Left forelimb (tissue), 1 donor: ENCODE measurements around the gene GNAT1.
A peak's percentile ranks its signal among the peaks of the same experiment; 100 is the strongest.
"Not testable (repeated sequence)": the region's sequence is repeated elsewhere in the genome, so short reads cannot be mapped to it uniquely, and the experiment has no call there.

Source experiments
- DNase-seq: peaks from one replicate; pipeline ENCODE4 v3.0.0-alpha.2; 2018; ENCODE audit warnings: low spot score

The GNAT1 gene

GRCh38 chr3:50222169-50222528 lies 30.7 kb downstream of the GNAT1 start:
- no peak for DNase-seq

- no peak for DNase-seq
These were observed 33.2 kb downstream of the GNAT1 start for GRCh38 chr3:50224639-50225038.

GRCh38 chr3:50226888-50227389 lies 35.5 kb downstream of the GNAT1 start:
- DNase-seq: no peak

- DNase-seq: peak; percentile 94
These were observed 36.2 kb downstream of the GNAT1 start for GRCh38 chr3:50227390-50228183.

GRCh38 chr3:50228184-50228763 lies 36.9 kb downstream of the GNAT1 start:
- DNase-seq: not testable (repeated sequence)

GRCh38 chr3:50229490-50229889 lies 38.1 kb downstream of the GNAT1 start:
- DNase-seq: no peak

GRCh38 chr3:50230104-50230793 lies 38.8 kb downstream of the GNAT1 start:
- no peak for DNase-seq

DNA sequence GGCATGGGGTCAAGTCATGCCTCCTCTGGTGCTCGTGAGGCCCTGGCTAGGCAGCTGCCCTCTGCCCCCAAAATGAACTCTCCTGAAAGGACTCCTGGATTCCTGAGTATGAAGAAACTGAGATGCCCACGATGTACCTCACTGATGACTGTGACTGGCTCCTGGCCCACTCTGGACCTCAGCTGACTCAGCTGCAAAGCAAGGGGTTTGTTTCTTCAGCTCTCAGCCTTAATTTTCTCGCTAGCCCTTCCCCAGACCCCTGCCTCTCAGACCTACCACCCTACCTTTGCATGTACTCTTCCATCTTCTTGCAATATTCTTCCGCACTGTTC lies 39.4 kb downstream of the GNAT1 start:
- DNase-seq: no peak

GRCh38 chr3:50231581-50231980 lies 40.2 kb downstream of the GNAT1 start:
- DNase-seq: no peak

DNA sequence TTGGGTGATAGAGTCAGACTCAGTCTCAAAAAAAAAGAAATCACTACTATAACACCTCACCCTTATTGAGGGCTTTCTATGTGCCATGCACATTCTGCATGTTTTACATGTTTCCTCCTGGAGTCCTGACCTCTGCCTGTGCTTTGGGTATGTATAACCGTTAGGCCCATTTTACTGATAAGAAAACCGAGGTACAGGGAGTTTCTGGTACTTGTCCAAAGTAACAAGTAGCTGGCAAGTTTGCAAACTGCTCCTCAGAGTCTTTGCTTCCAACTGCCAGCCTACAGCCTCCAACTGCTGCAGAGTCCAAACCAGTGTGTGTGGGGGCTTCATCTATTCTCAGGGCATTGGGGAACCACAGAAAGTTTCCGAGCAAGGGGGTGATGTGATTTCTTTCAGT lies 40.9 kb downstream of the GNAT1 start:
- DNase-seq: no peak

DNA sequence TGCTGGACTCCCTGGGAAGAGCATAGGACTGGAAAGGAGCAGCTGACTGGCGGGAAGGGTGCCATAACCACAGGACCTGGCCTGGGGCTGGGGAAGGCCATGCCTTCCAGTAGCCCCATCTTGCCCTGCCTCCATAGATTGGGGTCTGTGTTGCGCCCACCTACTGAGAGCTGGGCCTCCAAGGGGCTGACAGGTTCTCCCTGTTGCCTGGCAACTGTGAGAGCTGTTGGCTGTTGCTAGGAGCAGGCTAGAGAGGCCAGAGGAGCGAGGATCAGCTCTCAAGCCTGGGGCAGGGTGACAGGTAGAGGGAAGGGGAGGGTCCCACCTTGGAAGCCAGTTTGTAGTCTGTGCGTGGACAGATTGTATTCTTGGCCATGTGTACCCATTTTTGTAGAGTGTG lies 41.8 kb downstream of the GNAT1 start:
- DNase-seq: no peak

GRCh38 chr3:50235716-50236483 lies 44.5 kb downstream of the GNAT1 start, which contains the start of gene GNAI2:
Gene GNAI2, plus strand, starts transcription at chr3:50236204. Its CDS starts 132 bp downstream, at chr3:50236336.
- DNase-seq: peak; percentile 99

DNA sequence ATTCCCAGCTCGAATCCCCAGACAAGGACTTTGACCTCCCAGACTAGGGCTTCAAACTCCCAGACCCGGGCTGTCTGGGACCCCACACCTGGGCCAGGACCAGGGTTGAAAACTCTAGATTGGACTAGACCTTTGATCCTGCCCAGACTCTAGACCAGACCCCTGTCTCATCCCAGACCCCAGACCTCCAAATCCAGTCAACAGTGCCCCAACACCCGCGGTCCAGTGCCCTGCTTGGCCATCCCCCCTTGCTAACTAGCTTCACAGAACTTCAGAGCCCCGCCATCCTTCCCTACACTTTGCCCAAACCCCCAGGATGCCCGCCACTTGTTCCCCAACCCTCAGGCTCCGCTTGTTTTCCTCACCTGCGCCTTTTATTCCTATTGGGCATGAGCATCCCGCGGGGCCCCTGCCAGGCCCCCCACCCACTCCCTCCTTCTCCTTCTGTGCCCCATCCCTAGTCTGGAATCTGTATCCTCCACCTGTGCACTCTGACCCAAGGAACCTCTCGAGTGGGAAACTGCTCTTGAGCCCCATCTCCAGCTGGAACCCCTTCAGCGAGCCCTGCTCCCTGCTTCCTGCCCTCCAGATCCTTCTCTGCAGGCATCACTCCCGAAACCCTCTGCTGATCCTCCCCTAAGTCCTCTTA lies 45.2 kb downstream of the GNAT1 start:
- no peak for DNase-seq

DNA sequence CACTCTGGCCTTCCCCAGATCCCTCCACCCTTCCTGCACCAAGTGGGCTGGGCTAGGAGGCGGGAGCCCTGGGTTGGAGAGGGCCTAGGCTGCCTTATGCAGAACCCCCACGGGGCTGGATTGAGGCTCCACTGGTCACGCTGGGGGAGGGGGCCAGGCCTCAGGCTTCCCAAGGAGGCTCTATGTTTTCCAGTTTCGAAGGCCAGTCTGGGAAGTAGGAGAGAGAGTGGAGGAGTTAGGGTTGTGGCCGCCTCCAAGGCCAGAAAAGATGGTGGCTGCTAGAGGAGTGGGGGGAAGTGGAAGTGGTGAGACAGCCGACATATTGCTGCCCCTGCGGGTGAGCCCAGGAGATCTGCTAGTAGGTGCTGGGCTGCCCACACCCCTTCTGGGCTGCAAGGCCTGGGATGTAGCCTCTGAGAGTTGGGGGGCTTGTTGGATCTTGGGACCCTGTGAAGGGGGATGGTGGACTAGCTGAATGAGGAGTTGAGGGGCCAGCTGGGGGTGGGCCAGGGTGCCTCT lies 45.8 kb downstream of the GNAT1 start:
- DNase-seq: no peak

DNA sequence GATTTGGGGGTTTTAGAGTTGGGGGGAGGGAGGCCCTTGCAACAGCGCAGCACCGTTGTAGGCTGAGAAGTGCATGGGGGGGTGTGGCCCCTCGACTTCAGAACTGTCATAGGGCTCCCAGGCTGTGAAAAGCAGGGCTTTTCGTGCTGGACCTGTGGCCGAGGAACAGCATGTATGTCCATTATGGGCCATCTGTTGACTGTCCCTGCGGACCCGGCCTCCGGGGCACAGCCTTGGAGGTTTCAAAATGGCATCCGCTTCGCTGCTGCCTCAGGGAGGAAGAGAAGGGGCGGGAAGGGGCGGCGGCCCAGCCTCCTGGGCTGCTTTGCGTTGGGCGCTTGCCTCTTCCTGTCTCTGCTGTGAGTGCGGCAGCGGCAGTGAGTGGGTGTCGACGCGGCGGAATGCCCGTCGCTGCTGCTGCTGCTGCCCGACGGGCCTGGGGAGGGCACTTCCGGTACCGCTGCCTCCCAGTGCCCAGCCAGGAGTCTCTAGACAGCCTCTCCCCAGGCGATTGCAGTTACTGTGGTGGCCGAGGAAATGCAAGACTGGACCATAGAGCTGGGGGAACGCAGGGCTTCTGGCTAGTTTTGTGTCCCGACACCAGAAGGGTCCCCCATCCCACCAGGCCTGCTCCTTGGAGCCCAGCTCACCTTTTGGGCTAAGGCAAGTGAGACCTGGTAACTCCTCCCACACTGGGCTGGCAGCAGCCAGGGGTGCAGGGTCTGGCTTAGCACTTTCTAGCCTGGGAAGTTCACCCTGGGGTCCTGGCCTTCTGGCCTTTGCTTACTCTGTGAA lies 46.5 kb downstream of the GNAT1 start:
- DNase-seq: peak; percentile 81

DNA sequence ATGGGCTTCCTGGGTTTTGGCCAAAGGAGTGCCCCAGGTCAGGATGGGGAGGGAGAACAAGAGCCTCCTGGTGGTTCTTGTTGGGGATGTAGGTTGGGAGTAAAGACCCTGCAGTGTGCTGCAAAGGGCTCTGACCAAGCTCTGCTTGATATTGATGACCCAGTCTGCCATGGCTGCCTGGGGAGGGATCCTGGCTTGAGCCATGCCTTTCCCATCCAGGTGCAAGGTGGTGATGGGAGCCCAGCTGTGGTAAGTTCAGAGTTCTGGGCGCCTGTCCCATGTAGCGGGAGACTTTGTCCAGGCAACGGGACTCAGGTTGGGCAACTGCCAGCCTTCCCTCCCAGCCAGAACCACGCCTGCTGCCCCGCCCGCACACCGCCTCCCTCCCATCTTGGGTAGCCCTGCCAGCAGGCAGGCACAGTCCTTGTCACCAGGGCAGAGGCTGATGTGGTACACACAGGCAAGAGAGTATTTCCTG lies 47.2 kb downstream of the GNAT1 start:
- DNase-seq: no peak

GRCh38 chr3:50239649-50240048 lies 48.2 kb downstream of the GNAT1 start:
- DNase-seq: no peak

- DNase-seq: no peak
These were observed 49.8 kb downstream of the GNAT1 start for GRCh38 chr3:50241163-50241562.

- no peak for DNase-seq
These were observed 50.4 kb downstream of the GNAT1 start for GRCh38 chr3:50241713-50242380.

DNA sequence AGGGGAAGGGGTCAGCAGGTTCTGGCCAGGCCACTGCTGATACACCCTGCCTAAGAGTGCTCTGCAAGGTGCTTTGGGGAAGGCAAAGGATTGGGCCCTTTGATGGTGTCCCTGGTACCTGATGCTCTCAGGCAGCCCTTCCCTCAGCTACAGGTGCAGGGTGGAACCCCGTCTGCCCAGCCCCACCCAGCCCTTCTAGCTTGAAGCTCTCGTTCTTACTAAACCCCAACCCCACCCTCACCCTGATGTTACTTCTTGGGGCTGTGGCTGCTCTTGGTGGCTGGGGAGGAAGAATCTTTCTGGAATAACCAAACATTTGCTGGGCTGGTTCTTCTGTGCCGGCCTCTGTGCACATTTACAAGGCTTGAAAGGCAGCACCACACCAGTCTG lies 51.0 kb downstream of the GNAT1 start:
- no peak for DNase-seq
